Glomerular endothelial cell (primary cell): Measurements from ENCODE around the gene MAN2A2. TPM values are rescaled to one million over a fixed set of nuclear protein-coding genes. Genes with fewer than 3 reads are reported as not detected.

Source experiments
- DNase-seq: peaks from one replicate; pipeline ENCODE4 v3.0.0-alpha.2; 2011; ENCODE audit warnings: low read depth, low spot score; ENCODE audit errors: extremely low read depth
- total RNA-seq: library from RNA; depleted of rRNA; stranded (reverse); fragments of >200 nt; gene quantifications from 2 replicates; pipeline ENCODE4 v1.2.3, GENCODE V29; 2015

The MAN2A2 gene
- total RNA-seq, 1 donor from 2014 or later: 54.5 TPM

- no peak for DNase-seq
Observed at GRCh38 chr15:90936823-90937222, 33.7 kb downstream of the MAN2A2 start.

DNA sequence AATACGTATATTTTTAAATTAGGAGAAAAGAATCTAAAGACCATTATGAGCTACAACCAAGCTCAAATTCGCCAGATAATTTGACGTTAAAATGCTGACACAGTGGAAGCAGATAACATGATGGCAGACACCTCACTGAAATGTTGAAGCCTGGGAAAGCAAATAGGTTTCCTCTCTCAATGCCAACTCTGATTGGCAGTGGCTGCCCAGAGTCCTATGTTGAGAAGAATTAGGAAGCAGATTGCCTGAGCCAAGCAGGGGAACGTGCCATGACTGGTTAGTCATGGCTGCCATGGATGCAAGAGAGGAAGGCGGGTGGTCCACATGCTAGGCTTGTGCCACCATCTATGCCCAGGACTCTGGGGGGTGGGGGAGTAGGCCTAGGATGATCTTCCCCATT, 35.2 kb downstream of the MAN2A2 start:
- DNase-seq: no peak

- no peak for DNase-seq
Observed at GRCh38 chr15:90939756-90940155, 36.7 kb downstream of the MAN2A2 start.

DNA sequence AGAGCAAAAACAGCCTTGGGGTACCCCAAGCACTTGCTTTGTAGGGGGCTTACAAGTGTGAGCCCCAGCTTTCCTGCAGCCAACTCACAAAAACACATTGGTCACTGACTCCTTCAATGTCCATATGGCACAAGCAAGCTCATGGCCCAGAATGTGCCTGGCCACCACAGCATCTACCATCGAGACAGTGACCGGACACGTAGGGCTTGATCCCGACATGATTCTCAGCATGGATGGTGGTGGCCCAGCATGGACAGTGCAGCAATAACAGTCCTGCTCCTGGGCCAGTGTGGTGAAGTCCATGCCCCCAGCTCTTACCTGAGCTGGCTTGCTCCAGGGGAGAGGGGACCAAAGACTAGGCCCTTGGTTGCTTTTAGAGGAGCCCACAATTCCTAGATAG, 37.9 kb downstream of the MAN2A2 start:
- DNase-seq: no peak

- DNase-seq: no peak
Observed at GRCh38 chr15:90942354-90943120, 39.4 kb downstream of the MAN2A2 start.

- DNase-seq: no peak
Observed at GRCh38 chr15:90945091-90945490, 42.0 kb downstream of the MAN2A2 start.

DNA sequence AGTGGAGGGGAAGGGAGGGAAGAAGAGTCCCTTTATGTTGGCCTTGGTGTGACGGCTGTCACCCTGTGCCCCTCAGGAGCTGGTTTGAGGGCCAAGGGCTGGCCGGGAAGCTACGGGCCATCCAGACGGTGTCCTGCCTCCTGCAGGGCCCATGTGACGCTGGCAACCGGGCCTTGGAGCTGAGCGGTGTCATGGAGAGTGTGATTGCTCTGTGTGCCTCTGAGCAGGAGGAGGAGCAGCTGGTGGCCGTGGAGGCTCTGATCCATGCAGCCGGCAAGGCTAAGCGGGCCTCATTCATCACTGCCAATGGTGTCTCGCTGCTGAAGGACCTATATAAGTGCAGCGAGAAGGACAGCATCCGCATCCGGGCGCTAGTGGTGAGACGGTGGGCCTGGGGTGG, 43.4 kb downstream of the MAN2A2 start:
- no peak for DNase-seq

- DNase-seq: no peak
Observed at GRCh38 chr15:90946941-90947576, 44.0 kb downstream of the MAN2A2 start.

DNA sequence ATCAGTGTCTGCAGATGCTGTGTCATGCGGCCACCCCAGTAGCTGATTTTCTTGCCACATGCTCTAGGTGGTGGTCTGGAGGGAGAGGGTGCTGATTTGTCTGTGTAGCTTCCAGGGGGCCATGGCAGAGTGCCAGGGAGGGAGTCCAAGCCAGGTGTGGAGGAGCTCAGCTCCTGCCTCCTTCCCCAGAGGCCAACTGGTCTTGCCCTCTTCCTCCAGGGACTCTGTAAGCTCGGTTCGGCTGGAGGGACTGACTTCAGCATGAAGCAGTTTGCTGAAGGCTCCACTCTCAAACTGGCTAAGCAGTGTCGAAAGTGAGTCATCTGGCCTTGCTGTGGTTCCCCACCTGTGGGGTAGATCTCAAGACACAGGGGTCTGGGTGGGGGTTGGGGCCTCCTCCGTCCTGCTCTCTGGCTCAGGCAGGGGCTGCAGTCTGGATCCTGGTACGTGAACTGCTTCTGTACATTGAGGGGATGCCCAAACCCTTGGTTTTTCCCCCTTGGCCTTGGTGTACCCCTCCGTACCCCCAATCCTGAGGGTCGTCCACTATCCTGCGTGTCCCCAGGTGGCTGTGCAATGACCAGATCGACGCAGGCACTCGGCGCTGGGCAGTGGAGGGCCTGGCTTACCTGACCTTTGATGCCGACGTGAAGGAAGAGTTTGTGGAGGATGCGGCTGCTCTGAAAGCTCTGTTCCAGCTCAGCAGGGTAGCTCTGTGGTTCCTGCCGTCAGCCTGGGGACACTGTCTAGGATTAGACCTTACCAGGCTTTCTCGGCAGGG, 44.7 kb downstream of the MAN2A2 start:
- no peak for DNase-seq

DNA sequence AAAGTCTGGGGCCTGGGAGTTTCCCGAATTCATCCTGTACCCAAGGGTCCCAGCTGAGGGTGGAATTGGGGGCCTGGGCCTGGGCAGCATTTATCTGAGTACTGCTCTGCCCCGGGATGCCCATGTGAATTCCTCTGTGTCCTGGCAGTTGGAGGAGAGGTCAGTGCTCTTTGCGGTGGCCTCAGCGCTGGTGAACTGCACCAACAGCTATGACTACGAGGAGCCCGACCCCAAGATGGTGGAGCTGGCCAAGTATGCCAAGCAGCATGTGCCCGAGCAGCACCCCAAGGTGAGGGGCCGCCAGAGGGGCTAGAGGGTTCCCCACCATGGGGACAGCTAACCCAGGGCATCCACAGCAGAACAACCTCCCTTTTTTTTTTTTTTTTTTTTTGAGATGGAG, 45.4 kb downstream of the MAN2A2 start:
- no peak for DNase-seq

- no peak for DNase-seq
Observed at GRCh38 chr15:90949979-90950675, 47.0 kb downstream of the MAN2A2 start.

GRCh38 chr15:90950676-90951075, 47.6 kb downstream of the MAN2A2 start:
- no peak for DNase-seq

GRCh38 chr15:90952901-90953677, 50.0 kb downstream of the MAN2A2 start:
- DNase-seq: no peak

- DNase-seq: no peak
Observed at GRCh38 chr15:90953947-90954711, 51.0 kb downstream of the MAN2A2 start.

DNA sequence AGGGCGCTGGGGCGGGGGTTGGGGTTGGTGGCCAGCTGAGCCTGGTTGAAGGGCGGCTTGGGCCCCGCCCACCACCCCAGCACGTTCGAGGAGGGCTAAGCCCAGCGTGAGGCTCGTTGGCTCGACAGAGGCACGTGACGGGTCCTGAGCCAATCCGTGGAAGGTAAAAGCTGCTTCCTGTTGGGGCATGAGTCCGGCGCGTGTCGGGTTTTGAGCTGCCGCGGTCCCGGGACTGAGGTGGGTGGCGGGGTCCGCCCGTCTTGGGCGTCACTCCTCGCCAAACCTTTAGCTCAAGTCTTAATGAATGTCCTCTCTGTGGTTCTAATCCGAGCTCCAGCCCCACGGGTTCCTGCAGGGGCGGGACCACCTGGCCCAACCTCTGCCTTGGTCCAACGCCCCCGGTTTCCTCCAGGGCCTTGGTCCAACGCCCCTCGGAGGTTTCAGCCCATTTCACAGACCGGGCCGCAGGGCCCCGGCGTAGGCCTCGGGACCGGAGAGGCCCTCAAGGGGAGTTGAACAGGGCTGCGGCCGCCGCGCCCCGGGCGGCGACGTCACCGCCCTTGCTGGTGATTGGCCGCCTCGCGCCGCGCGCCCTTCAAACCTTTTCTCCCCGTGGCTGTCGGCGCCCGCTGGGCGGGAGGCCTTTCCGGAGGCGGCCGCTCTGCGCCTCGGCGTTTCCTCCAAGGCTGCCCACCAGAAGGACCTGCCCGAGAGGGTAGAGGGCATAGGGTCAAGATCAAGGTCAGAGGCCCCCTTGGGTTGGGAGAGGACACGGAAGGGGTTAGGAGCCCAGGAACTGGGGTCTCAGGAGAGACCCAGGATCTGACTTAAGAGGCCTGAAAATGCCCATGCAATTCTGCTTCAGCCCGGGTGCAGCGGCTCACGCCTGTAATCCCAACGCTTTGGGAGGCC, 51.9 kb downstream of the MAN2A2 start, which contains the start of gene RCCD1:
RCCD1 (plus strand) TSS at position 173 of the 912 bp plus-strand sequence. CDS start 1,851 bp downstream, outside the sequence.
- no peak for DNase-seq

DNA sequence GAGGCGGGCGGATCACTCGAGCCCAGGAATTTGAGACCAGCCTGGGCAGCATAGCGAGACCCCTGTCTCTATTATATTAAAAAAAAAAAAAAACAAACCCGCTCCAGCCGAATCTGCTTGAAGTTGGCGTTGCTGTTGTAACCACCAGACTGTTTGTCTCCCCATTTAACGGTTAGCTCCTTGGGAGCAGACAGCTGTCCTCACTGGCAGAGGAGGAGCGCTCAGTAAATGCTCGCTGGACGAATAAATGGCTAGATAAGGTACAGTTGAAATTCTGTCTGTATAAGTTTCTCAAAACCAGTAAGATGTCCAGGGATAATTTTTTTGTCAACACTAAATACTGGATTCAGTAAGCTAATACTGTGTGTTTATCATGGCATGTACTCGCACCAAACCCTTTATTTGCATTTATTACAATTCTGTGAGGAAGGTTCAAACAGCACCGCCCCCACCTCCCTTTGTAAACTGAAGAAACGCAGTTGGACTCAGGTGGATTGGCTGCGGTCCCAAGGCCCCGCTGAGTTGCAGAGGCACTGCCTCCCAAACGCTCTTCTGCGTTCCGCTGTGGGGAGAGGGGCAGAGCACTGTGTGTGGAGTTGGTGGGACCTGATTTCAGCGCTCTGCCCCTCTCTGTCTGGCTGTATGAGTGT, 52.6 kb downstream of the MAN2A2 start:
- no peak for DNase-seq

GRCh38 chr15:90956274-90957030, 53.4 kb downstream of the MAN2A2 start:
- DNase-seq: no peak
